Retinal pigment epithelial cell (primary cell): ENCODE data around the gene RSPO3.
A peak's percentile ranks its signal among the peaks of the same experiment; 100 is the strongest.

ENCODE experiments used
- DNase-seq: peaks from one replicate; pipeline ENCODE4 v3.0.0-alpha.2; 2010; ENCODE audit warnings: low read depth
- H3K4me3 ChIP-seq: 2 replicates; pipeline ENCODE4 v1.5.1; 2011; ENCODE audit warnings: mild to moderate bottlenecking, low read length, control low read depth, moderate library complexity
- TF ChIP-seq, protein P1 (sequence below): conservative IDR thresholded peaks from 2 replicates; pipeline ENCODE4 v1.5.1; 2011; ENCODE audit warnings: low read depth, low read length, control low read depth, inconsistent platforms

Gene RSPO3

DNA sequence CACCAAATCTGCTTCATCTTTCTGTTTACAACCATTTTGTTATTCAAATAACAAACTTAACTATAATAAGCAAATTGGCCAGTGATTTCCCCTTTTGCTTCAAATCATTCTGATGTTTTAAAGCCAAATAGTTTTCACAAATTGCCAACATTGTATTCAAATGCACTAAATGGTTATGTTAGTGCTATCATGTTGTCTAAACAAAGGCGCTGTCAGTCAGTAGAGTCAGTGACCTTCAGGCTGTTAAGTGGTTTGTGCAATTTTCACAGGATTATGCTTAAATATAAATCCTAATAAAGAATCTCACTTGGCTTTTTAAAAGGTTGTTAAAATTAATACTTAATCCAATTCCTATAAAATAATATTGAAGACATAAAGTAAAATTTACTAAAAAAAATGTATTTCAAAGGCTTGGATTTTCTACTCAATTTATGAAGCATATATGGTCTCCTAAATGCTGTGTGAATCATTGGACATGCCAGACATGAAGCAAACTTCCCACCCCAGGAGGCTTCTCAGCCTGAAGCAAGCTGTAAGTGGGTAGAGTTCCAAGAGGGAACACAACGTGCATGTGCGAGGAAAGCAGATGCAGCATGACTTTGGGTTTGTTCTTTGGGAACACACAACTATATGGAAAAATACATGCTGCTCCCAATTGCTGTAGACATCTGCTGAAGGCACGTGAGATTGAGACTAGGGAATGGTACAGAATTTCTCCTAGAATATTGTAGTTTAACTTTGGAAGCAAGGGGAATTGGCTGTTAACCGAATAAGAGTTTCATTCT lies 54.9 kb downstream of the RSPO3 start:
- no peak for DNase-seq
- TF ChIP-seq, protein P1, sequence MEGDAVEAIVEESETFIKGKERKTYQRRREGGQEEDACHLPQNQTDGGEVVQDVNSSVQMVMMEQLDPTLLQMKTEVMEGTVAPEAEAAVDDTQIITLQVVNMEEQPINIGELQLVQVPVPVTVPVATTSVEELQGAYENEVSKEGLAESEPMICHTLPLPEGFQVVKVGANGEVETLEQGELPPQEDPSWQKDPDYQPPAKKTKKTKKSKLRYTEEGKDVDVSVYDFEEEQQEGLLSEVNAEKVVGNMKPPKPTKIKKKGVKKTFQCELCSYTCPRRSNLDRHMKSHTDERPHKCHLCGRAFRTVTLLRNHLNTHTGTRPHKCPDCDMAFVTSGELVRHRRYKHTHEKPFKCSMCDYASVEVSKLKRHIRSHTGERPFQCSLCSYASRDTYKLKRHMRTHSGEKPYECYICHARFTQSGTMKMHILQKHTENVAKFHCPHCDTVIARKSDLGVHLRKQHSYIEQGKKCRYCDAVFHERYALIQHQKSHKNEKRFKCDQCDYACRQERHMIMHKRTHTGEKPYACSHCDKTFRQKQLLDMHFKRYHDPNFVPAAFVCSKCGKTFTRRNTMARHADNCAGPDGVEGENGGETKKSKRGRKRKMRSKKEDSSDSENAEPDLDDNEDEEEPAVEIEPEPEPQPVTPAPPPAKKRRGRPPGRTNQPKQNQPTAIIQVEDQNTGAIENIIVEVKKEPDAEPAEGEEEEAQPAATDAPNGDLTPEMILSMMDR, result no peak
- H3K4me3 ChIP-seq, result no peak overlapping the region

DNA sequence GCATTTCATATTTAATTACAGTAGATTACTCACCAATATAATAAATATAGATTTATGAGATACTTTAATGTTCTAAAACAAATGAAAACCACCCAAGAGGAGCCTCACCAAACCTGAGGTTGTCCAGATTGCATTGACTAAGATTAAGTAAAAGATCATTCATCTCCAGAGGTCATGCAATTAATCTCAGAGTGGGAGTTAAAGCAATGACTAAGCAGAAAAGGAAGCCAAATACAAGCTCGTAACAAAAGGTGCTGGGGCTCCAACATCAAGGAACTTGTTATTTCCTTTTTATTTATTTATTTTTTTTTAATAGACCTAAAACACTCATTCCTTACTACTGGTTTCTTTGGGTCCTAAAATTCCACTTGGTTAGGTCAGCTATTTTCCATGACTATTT lies 57.7 kb downstream of the RSPO3 start:
- TF ChIP-seq, protein P1, result no peak
- DNase-seq, result peak; percentile 22

GRCh38 chr6:127177030-127177922 lies 58.8 kb downstream of the RSPO3 start:
- H3K4me3 ChIP-seq, result no peak overlapping the region
- TF ChIP-seq, protein P1, result no peak
- peak; percentile 31 for DNase-seq

More for the DNA sequence above, 57.7 kb downstream of the RSPO3 start:
- H3K4me3 ChIP-seq, result no peak overlapping the region

- TF ChIP-seq, protein P1, result no peak
- no peak overlapping the region for H3K4me3 ChIP-seq
- DNase-seq, result no peak
Measured at GRCh38 chr6:127177923-127178231, 59.4 kb downstream of the RSPO3 start.

DNA sequence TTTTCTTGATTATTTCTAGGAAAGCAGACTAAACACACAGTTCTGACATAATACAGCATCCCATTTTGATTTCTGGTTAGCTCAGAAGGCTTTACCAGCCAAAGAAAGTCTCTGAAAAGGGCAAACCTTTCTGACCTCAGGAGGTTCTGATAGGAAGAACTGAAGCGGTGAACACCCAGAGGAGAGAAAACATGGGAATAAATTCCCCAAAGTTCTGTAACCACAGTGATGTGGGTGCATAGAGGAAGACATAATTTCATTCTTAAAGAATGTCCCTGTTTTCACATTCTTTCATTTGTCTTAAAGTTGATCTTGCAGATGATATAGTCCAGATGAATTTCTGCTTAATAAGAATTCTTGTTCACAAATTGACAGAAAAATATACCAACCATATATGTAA lies 60.3 kb downstream of the RSPO3 start:
- no peak overlapping the region for H3K4me3 ChIP-seq
- TF ChIP-seq, protein P1, result no peak
- DNase-seq, result no peak

- TF ChIP-seq, protein P1, result no peak
- DNase-seq, result no peak
- H3K4me3 ChIP-seq, result no peak overlapping the region
Measured at GRCh38 chr6:127180426-127180825, 62.0 kb downstream of the RSPO3 start.
